GM19035 (cell line): ENCODE measurements around the gene DHRSX.
"Not testable (repeated sequence)": the region's sequence is repeated elsewhere in the genome, so short reads cannot be mapped to it uniquely, and the experiment has no call there.

Experiments used
- ATAC-seq: cut with Tn5 transposase; IDR thresholded peaks from one replicate; pipeline ENCODE4 v1.9.1; 2021; ENCODE audit not compliant: unreplicated experiment

Gene DHRSX

DNA sequence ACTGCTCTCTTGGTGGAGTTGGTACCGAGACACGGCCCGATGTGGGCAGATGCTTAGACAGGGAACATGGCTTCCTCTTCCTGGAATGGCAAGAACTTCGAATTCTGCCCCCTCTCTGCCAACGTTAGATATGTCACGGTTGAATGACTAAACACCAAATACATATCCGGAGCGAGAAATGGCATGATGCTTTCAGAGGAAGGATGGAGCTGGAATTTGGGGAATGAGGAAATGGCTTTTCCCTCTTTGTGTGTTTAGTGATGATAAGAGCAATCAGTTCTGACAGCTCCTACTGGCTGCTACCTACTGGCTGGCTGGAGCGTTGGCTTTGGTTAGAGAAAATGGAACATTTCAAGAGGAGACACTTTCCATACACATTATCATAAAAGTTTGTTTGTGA lies 140.0 kb downstream of the DHRSX start:
- ATAC-seq: no peak

DNA sequence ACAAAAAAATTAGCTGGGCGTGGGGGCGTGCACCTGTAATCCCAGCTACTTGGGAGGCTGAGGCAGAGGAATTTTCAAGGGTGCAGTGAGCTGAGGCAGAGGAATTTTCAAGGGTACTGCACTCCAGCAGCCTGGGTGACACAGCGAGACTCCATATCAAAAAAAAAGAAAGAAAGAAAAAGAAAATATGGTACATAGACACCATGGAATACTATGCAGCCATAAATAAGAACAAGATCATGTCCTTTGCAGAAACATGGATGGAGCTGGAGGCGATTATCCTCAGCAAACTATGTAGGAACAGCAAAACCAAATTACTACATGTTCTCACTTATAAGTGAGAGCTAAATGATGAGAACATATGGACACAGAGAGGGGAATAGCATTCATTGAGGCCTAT lies 141.3 kb downstream of the DHRSX start:
- not testable (repeated sequence) for ATAC-seq

DNA sequence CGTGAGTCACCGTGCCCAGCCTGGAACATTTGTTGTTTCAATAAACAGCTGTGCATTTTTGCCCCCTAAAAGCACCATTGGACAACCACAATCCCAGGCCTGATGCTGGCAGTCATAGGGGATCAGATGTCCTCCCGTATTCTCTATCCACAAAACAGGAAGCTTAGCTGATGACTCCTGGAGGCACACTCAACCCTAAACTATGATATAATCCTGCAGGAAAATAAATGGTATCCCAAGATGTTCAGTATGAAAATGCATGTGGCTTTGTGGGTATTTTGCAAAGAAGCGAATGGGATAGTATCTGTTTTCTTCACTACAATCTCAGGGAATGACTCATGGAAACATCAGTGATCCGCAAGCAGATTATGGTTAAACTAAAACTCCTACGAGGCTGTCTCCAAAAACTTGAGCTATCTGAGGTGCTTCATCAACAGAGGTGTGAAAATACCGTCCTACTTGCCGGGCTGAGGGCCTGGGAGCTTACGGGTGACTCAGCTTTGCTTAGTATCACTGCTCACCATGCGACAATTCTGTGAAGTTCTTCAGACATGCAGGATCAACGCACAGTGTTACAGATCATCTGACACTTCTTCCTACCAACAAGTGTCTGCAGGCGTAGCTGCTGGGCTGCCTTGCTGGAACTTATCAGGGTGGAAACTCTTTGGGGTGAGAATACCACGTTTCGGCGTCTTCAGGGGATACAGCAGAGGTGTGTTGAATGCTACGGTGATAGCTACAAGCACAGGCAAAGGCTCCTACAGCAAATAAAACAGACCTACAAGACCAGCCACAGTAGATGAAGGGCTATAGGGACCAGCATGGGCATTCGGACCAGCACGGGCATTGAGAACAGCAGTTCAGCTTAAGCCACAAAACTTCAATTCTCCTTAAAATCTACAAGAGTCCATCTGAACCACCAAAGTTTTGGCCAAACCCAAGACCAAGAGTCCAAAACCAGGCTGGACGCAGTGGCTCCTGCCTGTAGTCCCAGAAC lies 148.5 kb downstream of the DHRSX start:
- no peak for ATAC-seq

DNA sequence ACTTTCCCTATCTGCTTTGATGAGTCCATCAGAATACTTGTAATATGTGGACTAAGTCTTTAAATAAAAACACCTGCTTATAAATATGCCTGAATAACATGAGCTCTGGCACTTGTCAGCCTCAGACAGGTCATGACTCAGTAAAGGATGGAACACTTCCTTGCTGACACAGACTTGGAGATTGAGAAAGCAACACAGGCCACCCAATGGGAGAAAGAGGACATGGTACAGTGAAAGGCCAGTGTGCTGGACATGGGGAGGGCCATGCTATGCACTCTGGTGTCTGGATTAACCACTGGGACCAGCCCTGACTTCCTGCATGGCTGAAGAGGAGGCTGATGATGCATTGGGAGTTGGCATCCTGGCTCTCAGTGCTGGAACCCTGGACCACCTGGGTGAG lies 149.5 kb downstream of the DHRSX start:
- ATAC-seq: no peak

DNA sequence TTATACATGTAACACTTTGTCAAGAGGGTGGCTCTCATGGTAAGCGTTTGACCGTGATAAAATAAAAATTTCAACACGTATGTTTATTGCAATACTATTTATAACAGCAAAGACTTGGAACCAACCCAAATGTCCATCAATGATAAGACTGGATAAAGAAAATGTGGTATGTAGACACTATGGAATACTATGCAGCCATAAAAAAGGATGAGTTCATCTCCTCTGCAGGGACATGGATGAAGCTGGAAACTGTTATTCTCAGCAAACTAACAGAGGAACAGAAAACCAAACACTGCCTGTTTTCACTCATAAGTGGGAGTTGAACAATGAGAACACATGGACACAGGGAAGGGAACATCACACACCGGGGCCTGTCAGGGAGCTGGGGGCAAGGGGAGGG lies 150.1 kb downstream of the DHRSX start:
- ATAC-seq: not testable (repeated sequence)

DNA sequence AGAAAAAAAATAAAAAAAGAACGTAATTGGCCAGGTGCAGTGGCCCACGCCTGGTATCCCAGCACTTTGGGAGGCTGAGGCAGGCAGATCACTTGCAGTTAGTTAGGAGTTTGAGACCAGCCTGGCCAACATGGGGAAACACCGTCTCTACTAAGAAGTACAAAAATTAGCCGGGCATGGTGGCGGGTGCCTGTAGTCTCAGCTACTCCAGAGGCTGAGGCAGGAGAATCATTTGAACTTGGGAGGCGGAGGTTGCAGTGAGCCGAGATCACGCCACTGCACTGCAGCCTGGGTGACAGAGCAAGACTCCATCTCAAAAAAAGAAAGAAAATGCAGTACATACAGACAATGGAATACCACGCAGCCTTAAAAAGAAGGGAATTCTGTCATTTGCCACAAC lies 150.7 kb downstream of the DHRSX start:
- ATAC-seq: not testable (repeated sequence)

DNA sequence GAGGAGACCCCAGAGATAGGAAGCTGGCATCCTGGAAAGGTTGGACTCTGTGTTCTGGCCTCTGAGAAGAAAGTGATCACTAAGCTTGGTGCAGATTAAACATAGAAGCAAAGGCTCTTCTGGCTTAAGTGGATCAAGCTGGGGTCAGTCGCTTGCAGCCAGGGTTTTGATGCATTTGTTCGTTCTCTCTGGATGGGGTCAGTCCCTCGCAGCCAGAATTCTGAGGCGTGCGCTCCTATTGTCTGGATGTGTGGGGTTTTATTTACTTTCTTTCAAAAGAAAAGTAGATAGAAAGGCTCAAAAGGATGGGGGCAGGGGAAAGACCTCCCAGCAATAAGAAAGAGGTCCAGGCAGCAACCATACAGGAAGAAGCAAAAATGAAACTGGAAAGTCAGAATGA lies 152.6 kb downstream of the DHRSX start:
- ATAC-seq: no peak

DNA sequence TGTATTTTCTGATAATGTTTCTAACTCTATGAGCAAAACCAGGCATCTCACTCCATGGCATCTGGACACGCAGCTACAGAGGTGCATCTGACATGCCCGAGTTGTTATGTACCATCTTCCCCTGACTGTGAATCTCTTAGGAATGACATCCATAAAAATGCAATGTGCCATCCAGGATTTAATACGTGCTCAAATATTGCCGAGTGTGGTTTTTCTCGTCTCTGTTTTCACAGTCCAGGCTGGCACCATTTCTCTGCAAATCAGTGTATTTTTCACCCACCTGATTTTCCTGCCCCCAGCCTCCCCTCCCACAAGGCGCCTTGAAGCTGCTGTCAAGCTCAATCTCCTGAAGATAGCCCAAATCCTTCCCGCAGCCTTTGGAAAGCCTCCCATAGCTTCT lies 154.6 kb downstream of the DHRSX start:
- no peak for ATAC-seq

DNA sequence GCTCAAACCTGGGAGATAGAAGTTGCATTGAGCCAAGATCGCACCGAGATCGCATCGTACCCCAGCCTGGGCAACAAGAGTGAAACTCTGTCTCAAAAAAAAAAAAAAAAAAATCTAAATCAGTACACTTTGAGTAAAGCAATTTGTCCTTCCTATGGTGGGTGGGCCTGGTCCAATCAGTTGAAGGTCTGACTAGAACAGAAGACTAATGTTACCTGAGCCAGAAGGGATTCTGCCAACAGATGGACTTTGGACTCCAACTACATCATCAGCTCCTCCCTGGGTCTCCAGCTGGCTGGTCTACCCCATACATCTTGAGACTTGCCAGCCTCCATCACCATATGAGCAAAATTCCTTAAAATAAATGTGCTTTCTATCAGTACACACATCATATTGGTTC lies 155.2 kb downstream of the DHRSX start:
- no peak for ATAC-seq

DNA sequence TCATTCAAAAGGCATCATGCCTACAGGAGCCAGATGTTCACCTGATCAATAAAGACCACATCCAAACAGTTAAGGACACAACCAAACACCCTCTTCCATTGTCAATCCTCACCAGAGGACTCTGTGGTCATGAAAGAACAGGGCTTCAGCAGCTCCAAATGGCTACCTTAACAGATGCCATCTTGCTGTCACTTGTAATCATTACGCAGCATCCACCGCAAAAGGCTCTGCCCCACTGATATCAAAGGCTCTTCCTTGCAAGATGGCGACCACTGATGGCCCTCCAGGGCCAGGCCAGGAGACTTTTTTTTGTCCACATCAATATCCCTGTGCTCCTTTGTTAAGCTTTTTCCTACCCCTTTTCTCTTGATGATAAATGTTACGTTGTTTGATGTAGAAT lies 157.4 kb downstream of the DHRSX start:
- ATAC-seq: no peak

DNA sequence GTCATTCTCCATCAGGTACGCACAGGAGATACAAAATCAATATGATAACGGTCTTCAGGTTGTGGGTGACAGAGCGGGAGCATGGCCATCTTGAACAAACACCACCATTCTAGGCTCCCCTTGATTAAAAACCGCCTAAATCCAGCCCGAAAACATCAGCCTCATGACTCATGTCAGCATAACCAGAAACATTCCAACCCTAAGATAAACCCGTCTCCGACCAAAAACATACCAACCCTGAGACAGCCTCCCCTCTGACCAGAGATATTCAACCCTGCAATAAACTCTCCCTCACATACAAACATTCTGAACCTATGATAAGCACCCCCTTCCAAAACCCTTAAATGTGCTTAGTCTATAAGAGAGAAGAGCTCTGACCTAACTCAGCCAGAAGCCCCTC lies 157.9 kb downstream of the DHRSX start:
- ATAC-seq: no peak

DNA sequence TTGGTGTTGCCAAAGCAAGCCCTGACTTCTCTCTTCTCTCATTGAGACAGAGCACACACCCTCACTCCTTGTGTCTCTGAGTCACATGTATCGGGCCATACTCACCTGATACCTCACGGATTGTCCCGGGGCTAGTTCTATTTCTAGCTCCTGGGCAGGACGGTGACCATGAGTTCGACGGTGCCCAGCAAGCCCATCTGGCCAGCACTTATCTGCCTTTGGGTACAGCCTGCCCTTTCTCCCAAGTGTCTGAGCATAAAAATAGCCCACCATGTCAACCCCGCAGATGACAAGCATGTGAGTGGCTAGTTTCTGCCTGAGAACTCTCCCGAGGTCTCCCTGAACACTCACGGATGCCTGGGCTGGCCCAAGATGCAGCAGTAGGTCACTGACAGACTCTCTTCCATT lies 158.5 kb downstream of the DHRSX start:
- ATAC-seq: no peak

DNA sequence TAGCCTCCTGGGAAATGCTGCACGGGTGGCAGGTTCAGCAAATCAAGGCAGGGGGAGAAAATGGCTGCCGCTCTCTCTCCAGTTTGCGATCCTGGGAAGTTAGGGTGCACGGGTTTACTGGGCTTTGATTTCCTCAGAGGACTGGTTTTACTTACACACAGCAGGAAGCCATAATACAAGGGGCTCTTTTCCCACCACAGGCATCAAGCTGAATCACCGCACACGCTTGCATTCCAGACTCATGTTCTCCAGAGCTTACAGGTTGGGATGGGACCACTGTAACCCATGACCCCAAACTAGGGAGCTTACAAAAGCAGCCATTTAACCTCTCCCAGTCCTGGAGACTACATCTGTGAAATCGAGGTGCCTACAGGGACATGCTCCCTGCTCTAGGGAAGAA lies 159.8 kb downstream of the DHRSX start:
- ATAC-seq: no peak

DNA sequence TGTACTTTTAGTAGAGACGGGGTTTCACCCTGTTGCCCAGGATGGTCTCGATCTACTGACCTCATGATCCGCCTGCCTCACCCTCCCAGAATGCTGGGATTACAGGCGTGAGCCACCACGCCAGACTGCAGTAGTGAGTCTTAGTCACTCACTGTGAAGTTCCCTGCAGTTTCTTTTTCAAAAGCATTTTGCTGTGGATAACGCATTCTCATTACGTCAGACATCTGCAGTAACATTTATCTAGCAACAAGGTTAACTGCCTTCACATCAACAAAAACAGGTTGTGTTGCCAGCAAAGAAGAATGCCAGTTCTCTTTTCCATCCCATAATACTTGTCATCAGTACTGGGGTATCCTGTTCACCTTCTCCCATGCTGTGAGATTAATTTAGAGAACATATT lies 164.6 kb downstream of the DHRSX start:
- no peak for ATAC-seq

DNA sequence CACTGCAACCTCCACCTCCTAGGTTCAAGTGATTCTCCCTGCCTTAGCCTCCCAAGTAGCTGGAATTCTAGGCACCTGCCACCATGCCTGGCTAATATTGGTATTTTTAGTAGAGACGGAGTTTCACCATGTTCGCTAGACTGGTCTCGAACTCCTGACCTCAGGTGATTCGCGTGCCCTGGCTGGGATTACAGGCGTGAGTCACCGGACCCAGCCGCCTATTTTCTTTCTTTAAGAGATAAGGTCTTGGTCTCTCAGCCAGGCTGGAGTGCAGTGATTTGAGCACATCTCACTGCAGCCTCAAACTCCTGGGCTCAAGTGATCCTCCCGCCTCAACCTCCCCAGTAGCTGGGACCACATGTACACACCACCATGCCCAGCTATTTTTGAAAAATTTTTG lies 166.5 kb downstream of the DHRSX start:
- no peak for ATAC-seq

DNA sequence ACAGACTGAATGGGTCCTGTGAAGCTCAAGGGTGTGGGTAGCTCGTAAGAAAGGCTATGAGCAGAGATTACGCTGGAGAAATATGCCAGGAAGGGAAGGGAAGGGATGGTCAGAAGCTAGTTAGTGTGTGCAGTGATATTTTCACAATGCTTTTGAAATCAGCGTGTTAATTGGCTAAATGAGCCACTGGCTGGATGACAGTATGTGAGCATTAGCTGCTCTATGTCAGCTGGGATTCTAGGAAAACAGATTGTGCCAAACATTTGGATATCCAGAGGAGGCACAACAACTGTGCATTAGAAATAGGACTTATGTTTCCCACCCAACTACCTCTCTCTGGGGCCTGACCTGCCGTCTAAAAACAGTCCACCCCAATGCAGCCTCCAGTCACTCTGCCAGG lies 168.5 kb downstream of the DHRSX start:
- ATAC-seq: no peak

DNA sequence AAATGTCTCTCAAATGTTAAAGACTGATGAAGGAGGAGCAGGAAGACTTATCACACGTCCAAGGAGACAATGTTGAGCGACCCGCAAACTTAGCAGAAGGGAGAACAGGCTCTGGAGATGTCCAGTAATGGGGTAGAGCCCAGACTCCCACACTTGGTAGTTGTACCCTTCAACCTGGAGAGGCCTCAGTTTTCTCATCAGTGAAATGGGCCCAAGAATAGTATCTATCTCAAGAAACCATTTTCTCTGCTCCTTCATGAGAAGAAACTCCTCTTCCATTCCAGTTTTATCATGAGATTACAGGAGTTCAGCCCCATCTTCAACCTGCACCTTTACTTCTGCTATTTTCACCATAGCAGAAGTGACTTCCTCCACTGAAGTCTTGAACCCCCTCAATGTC lies 169.9 kb downstream of the DHRSX start:
- ATAC-seq: no peak

DNA sequence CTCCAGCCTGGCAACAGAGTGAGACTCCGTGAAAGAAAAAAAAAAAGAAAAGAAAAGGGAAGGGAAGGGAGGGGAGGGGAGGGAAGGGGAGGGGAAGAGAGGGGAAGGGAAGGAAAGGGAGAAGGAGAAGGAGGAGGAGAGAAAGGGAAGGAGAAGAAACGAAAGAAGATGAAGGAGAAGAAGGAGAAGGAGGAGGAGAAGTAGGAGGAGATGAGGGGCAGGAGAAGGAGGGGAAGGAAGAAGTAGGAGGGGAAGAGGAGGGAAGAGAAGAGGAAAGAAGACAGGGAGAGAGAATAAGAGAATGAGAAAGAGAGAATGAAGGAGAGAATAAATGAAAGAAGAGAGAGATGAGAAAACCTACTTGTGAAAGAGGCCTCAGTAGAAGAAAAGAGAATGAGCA lies 170.3 kb downstream of the DHRSX start:
- ATAC-seq: no peak

DNA sequence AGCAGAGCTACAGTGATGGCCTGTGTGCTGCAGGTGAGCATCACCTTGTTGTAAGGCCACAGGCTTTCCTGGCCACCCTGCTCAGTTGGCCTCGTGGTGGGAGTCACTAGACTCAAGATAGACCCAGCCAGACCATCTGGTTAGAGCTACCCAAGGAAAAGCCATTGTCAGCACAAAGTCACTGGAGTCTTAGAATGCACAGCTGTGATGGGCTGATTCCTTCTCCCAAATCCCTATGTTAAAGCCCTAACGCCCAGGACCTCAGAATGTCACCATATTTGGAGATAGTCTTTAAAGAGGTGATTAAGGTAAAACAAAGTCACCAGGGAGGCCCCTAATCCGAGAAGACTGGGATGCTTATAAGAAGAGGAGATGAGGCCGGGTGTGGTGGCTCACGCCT lies 173.4 kb downstream of the DHRSX start:
- no peak for ATAC-seq

DNA sequence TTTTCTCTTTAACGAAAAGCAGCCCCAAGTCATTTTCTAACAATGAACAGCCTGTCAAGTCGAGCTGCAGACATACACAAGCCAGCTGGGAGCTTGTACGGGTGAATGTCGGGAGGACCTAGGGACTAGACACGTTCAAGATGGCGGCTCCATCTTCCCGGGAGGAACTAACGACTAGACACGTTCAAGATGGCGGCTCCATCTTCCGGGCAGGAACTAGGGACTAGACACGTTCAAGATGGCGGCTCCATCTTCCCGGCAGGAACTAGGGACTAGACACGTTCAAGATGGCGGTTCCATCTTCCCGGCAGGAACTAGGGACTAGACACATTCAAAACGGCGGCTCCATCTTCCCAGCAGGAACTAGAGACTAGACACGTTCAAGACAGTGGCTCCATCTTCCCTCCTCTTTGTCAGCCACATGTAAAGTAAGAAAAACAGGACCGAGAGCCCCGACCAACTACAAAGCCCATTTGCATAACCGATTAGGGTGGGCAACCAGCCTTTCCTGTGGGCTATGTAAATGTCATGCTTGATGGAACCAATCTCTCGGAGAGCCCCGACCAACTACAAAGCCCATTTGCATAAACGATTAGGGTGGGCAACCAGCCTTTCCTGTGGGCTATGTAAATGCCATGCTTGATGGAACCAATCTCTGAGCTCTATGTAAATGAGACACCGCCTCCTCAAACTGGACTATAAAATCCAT lies 175.5 kb downstream of the DHRSX start:
- no peak for ATAC-seq

DNA sequence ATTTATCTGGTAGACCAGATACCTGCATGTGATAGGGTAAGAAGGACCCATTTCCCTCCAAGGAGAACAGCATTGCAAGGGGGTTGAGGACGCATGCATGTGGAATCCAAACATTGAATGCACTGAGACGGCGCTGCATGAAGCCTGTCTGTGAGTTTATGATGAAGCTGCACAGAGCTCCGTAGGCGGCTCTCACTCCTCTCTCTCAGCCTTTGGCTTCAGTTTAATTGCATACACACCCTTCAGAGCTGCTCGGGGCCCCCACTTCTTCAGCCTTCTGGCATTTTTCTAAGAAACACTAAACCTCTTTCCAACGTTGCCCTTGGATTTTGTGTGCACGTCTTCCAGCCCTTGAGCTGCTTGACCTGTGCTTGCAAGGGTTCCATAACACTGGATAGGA lies 176.6 kb downstream of the DHRSX start:
- no peak for ATAC-seq

DNA sequence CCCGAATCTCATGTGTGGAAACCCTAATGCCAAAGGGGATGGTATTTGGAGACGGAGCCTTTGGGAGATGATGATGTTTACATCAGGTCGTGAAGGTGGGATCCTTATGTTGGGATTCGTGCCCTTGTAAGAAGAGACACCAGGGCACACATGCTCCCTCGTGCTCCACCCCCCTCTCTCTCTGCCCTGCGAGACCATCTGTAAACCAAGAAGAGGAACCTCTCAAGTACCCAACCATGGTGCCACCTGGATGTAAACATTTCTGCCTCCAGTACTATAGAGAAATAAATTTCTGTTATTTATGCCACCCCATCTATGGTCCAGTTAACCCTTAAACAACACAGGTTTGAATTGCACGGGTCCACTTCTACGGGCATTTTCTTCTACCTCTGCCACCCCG lies 179.4 kb downstream of the DHRSX start:
- no peak for ATAC-seq
